Effector CD8-positive, alpha-beta T cell (primary cell): ENCODE measurements around the gene COBL.
A peak's percentile ranks its signal among the peaks of the same experiment; 100 is the strongest.

Source experiments
- DNase-seq: peaks from one replicate; lab custom pipeline; 2025; lab: John Stamatoyannopoulos, UW

COBL gene

GRCh38 chr7:51079494-51079893 is 237.1 kb downstream of the COBL start:
- no peak for DNase-seq

DNA sequence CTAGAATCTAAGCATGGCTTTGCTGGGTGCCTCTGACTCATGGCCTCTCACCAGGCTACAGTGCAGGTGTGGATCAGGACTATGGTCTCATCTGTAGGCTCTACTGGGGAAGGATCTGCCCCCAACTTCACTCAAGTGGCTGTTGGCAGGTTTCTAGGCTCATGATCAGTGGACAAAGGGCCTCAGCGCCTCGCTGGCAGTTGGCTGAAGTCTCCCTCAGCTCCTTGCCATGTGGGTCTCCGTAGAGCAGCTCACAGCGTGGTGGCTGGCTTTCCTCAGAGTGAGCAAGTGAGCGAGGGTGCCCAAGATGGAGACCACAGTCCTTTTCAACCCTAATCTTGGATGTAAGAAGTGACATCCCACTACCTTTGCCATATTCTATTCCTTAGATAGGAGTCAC is 238.0 kb downstream of the COBL start:
- DNase-seq, result no peak

- no peak for DNase-seq
These were observed 238.6 kb downstream of the COBL start for GRCh38 chr7:51077987-51078370.

- DNase-seq, result no peak
These were observed 239.2 kb downstream of the COBL start for GRCh38 chr7:51077316-51077986.

DNA sequence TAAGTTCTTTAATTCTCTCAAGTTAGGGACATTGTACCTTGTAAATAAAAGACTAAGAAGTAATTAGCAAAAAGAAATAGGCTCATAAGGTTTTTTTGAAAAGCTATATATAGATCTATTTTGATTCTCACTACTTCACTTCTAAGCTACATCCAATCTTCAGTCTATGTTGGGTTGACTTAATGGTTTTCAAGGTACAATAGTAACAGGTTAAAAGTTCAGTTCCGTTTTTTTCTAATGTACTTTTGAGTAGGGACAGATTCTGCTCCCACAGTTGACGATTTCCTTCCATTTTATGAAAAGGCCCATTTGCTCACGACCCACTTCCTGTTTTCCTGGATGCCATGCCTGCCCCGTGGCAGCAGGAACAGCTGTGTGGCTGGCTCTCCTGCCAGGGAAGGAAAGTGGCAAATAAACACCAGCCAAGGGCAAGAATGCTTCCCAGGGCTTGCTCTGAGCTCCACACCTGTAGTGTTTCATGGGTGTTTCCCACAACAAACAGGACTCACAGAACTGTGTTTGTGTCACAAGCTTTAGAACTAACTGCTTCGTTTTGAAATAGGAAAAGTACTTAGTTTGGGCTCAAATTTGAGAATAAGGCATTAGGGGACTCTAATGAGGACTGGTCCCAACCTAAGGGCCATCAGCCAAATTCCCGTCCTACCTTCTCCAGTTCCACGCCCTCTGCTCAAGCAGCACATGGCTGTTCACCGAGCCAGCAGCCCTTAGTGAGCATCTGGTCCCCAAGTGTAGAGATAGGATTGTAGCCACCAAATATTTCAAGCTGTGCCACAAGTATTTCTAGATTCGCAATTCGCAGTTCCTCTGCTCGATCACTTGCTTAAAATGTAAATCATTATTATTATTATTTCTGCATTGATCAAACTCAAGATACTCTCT is 240.7 kb downstream of the COBL start:
- no peak for DNase-seq

DNA sequence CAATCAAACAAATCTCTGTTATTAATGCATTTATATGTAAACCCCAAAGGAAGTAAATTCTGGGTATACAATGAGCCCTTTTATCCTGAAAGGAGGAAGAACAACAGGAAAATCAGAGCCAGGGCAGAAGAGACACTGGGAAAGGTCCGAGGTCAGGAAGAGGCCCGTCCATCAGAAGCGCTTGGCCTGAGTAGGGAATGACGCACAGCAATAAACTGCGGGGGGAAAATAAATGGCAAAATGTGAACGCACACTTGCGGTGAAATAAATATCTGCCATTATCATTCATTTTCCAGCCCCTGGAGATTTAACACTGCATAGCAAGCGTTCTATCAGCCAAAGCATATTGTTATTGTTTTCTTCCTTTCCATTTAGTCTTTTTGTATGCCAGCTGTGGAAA is 243.4 kb downstream of the COBL start:
- DNase-seq, result no peak

DNA sequence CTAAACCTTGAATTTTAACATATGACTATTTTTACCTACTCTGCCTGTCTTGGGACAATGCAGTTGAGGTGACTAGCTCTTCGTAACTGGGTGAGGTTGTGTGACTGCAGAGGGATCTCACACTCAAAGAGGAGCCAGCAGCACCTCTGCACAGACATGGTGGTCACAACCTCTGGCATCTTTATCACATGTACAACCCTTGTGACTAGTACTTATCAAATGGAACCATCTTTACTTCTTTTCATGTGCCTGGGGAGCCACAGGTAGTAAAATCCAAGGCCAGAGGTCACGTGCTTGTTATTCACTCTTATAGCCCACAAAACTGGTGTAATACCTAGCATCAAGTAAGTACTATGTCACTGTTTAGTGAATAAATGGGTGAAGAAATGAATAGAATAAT is 244.3 kb downstream of the COBL start:
- no peak for DNase-seq

DNA sequence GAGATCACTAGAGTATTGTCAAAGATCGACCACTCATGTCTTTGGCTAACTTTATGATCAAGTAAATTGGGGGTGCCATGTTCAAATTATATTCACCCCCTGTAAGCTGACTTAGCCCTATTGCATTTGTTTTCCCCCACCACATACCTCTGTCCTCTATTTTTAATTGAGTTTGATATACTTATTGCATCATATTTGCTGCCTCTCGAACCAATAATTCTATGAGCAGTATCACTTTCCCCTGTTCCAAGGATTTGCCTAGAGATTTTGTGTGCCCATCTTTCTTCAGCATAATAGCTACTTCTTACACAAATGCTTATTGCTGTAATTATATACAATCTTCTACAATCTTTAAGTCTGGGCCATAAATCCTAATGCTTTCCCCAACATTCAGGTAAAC is 245.2 kb downstream of the COBL start:
- DNase-seq, result no peak

GRCh38 chr7:51070151-51070550 is 246.5 kb downstream of the COBL start:
- no peak for DNase-seq

DNA sequence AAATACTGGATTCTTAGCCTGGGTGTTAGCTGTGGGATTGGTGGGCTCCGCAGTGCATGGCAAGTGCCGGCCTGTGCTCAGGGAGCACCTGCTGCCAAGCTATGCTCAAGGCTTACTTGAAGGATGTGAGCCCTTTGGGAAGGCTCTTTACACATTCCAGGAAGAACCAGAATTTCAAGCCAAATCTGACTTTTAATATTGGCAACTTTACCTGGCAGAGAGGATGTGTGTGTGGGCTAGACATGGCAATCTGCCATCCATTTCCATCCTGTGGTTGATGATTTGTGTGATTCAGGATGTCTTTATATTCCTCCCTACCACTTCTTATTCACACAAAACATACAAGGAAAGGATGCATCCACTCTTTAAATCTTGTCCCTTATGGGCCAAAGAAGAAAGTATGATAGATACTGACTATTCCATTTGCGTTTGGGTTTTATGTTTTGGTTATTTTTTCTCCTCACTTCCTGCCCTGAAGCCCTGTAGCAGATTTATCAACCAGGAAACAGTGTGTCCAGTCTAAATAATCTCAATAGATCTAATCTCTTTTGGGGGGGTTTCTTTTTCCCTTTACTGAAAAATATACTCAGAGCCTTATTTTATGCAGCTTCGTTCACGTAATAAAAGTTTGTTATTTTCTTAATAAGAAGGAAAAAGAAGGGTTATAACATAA is 247.1 kb downstream of the COBL start:
- no peak for DNase-seq

DNA sequence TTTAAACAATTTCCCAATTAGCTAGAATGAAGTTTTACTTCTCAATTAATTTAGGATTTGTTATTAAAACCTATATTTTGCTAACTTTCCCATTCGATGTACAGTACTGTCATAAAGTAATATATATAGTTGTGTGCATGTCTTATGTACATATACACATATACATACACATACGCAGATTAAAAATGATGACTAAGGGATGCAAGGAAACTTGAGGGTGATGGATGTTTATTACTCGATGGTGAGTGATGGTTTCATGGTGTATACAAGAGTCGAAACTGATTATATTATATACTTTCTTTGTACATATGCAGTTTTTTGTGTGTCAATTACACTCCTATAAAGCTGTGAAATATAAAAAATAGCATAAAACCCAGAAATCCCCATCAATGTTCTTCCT is 248.2 kb downstream of the COBL start:
- no peak for DNase-seq

GRCh38 chr7:51067757-51068156 is 248.9 kb downstream of the COBL start:
- DNase-seq, result peak; percentile 8

DNA sequence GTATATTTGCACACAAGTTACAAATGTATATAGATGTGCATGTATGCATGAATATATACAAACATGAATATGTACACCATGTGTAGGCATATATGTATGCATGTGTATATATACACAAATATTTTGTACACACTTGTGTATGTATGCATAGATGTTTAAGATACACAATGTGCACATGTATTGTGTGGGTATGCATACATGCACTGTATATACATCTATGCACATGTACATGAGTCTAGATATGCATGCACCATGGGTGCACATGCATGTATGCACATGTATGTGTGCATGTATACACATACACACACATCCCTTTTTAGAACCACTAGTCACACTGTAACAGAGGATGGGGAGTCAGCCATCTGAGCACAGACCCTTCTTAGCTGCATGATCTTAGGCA is 249.4 kb downstream of the COBL start:
- DNase-seq, result no peak

DNA sequence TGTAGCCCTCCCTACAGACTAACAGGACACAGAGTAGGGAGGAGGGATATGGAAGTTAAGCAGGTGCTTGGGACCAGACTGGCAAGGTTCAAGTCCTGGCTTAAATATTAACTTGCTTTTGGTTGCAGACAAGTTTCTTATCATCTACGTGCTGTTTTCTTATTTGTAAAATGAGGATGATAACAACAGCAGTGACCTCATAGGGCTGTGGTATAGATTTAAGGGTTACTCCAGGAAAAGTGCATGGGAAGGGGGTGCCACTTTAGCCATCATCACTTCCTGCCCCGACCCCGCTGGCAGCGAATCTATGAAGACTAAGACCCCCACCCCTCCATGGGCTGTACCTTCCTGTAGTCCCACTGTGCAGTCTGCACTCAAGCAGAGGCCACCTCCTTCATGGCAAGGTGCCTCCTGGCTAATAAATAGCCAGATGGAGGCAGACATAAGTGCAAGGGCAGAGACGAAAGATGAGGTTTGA is 250.2 kb downstream of the COBL start:
- no peak for DNase-seq

DNA sequence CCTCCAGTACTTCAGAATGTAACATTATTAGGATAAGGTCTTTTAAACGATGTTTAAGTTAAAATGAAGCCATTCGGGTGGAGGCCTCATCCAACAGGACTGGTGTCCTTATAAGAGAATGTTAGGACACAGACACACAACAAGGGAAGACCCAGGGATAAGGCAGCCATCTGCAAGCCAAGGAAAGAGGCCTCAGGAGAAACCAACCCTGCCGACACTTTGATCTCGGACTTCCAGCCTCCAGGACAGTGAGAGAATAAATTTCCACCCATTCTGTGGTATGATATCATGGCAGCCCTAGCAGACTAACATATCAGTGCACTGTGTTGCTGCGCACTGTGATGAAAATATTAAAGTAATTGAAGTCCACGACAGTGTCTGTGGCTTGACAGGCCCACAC is 250.8 kb downstream of the COBL start:
- DNase-seq, result no peak

- DNase-seq, result no peak
These were observed 251.9 kb downstream of the COBL start for GRCh38 chr7:51064688-51065087.

DNA sequence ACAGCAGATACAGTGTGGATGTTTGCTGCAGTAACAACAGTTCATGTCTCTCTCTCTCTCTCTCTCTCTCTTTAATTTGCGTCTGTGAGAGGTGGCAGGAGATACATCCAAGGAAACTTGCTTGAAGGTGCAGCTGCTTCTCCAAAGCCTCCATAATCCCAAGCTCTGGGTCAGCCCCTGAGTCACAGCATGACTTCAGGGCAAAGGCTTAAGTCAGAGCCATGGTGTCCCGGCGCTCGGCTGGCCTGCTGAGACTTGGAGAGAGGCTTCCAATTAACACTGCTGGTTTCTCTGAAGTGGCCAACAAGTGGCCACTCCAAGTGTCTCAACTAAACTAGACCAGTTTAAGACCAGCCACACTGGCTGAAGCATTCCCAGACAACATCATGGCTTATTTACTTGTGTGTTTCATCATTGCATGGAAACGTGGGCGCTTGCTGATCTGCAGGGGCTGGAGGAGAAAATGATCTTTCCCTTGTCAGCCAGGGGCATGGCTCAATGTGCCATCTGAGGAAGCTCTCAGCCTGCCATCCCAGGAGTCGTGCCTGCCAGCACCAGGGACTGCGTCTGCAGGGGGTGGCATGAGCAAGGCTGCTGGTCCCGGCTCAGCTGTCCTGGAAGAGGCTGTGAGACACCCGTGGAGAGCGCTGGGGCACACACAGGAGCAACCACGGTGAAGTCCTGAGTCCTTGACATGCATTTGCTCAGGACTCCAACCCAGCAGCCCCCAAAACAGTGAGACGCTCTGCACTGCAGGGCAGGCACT is 254.2 kb downstream of the COBL start:
- DNase-seq, result no peak

DNA sequence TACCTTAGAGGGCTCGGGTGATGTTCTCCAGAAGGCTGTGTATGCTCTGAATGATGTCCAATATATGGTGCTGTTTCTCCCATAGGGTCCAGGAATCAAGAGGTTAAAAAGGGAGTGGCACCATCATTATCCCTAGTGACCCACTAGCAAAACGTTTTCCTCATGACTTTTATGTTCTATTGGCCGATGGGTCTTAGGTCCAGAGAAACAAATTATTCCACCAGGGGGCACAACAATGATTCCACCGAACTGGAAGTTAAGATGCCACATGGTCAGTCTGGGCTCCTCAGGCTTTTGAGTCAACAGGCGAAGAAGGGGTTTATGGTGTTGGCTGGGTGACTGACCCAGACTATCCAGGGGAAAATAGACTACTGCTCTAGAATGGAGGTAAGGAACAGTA is 256.1 kb downstream of the COBL start:
- DNase-seq, result no peak

DNA sequence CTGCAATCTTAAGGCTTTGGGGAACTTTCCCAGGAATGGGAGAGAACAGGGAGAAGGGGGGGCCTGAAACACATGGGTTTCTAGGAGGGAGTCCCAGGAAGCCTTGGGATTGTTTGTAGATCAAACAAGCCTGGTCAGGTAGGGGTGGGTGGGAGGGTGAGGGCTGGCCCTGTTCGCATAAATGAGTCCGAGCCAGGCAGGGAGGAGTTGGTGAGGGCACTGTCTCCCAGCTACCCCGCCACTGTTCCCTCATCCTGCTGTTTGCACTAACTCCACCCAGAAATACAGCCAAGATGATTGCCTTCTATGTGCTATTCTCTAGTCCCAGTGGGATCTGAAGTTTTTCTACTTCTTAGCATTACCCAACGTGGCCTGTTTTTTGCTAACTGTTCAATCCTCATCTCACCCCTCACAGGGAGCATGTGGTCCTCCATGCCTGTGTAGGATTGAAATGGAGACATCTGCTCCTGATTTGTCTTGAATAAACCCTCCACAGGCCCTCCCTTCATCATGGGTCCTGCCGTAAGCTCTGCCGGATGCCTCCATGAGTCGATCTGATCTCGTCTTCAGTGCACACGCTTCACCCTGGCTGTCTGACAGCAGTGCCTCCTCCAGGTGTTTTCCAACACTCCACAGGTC is 257.0 kb downstream of the COBL start:
- no peak for DNase-seq

- no peak for DNase-seq
These were observed 257.8 kb downstream of the COBL start for GRCh38 chr7:51058764-51059163.

DNA sequence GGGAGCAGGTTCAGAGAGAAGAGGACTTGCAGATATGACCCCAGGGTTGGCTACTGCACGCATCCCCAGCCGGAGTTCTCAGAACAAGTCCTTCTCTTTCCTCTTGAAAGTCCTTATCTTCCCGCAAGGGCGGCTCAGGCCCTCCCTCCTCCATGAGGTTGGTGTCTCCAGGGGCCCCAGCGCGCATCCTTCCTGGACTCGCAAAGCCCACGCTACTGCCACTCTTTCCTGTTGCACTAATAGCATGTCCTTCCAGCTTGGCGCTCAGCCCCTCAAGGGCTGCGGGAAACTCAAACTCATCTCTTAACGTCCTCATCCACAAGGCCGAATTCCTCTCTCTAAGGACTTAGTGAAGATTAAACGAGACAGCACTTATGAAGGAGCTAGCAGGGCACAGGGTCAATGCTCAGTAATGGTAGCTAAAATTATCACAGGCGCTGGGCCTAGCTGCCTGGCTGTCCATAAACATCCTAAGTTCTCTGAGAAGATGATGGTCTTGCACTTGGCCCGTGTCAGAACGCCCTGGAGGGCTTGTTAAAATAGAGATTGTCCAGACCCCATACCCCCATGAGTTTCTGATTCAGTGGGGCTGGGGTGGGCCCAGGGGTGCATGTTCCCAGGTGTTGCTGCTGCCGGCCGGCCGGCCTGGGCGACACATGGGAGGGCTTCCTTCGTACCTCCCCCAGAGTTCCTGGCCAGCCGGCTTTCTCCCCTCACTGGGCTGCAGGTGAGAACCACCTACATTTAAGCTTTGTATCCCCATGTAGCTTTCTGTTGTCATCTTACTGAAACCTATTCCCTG is 261.4 kb downstream of the COBL start:
- DNase-seq, result no peak
